H9 (cell line): ENCODE measurements around the gene TAP2. TPM values are rescaled to one million over a fixed set of nuclear protein-coding genes. Genes with fewer than 3 reads are reported as not detected.

Experiments used
- DNase-seq: peaks from one replicate; pipeline ENCODE4 v3.0.0-alpha.2; 2017
- H2AFZ ChIP-seq: one replicate; pipeline ENCODE4 v1.6.1; 2013; ENCODE audit warnings: mild to moderate bottlenecking, low read length, control low read depth, moderate library complexity
- H2AK5ac ChIP-seq: 2 replicates; pipeline ENCODE4 v1.6.1; 2013; ENCODE audit warnings: low read length, control low read depth, mixed read lengths; ENCODE audit not compliant: insufficient read length
- H2BK120ac ChIP-seq: one replicate; pipeline ENCODE4 v1.6.1; 2013; ENCODE audit warnings: low read depth, mild to moderate bottlenecking, low read length, control low read depth, inconsistent platforms; ENCODE audit not compliant: poor library complexity, severe bottlenecking
- H2BK12ac ChIP-seq: 2 replicates; pipeline ENCODE4 v1.6.1; 2013; ENCODE audit warnings: low read length, control low read depth, mixed read lengths, low read depth; ENCODE audit not compliant: insufficient read length
- H2BK15ac ChIP-seq: 2 replicates; pipeline ENCODE4 v1.6.1; 2013; ENCODE audit warnings: low read depth, low read length, control low read depth
- H2BK20ac ChIP-seq: one replicate; pipeline ENCODE4 v1.6.1; 2013; ENCODE audit warnings: low read depth, mild to moderate bottlenecking, low read length, control low read depth, inconsistent platforms; ENCODE audit not compliant: poor library complexity, severe bottlenecking
- H2BK5ac ChIP-seq: 2 replicates; pipeline ENCODE4 v1.6.1; 2013; ENCODE audit warnings: low read length, control low read depth, mixed read lengths; ENCODE audit not compliant: insufficient read length
- H3K14ac ChIP-seq: 2 replicates; pipeline ENCODE4 v1.6.1; 2013; ENCODE audit warnings: low read length, control low read depth; ENCODE audit not compliant: insufficient read depth
- H3K18ac ChIP-seq: 2 replicates; pipeline ENCODE4 v1.6.1; 2013; ENCODE audit warnings: low read depth, mild to moderate bottlenecking, mixed read lengths, low read length, control low read depth; ENCODE audit not compliant: insufficient read length
- H3K23ac ChIP-seq: 2 replicates; pipeline ENCODE4 v1.6.1; 2013; ENCODE audit warnings: low read length, control low read depth, mixed read lengths, low read depth; ENCODE audit not compliant: insufficient read length
- H3K23me2 ChIP-seq: 2 replicates; pipeline ENCODE4 v1.6.1; 2013; ENCODE audit warnings: low read depth, mild to moderate bottlenecking, mixed read lengths, low read length, control low read depth; ENCODE audit not compliant: insufficient read length, poor library complexity, severe bottlenecking
- H3K27ac ChIP-seq: 2 replicates; pipeline ENCODE4 v1.5.1; 2013; ENCODE audit warnings: low read length, control low read depth, mixed read lengths, low read depth; ENCODE audit not compliant: insufficient read length
- H3K27me3 ChIP-seq: 2 replicates; pipeline ENCODE4 v1.6.1; 2013; ENCODE audit warnings: low read length, control low read depth, inconsistent platforms; ENCODE audit not compliant: insufficient read depth
- H3K4ac ChIP-seq: 2 replicates; pipeline ENCODE4 v1.6.1; 2013; ENCODE audit warnings: low read depth, mild to moderate bottlenecking, control low read depth, inconsistent platforms, low read length, moderate library complexity
- H3K4me1 ChIP-seq: 2 replicates; pipeline ENCODE4 v1.6.1; 2013; ENCODE audit warnings: low read length, control low read depth, inconsistent platforms; ENCODE audit not compliant: insufficient read depth
- H3K4me2 ChIP-seq: 2 replicates; pipeline ENCODE4 v1.6.1; 2013; ENCODE audit warnings: low read length, control low read depth, mixed read lengths; ENCODE audit not compliant: insufficient read length, insufficient read depth
- H3K56ac ChIP-seq: 2 replicates; pipeline ENCODE4 v1.6.1; 2013; ENCODE audit warnings: low read depth, mild to moderate bottlenecking, mixed read lengths, low read length, control low read depth; ENCODE audit not compliant: insufficient read length
- H3K79me1 ChIP-seq: 2 replicates; pipeline ENCODE4 v1.6.1; 2013; ENCODE audit warnings: low read depth, mild to moderate bottlenecking, moderate library complexity, low read length, control low read depth, inconsistent platforms; ENCODE audit not compliant: insufficient read depth, poor library complexity, severe bottlenecking
- H3K79me2 ChIP-seq: 2 replicates; pipeline ENCODE4 v1.6.1; 2013; ENCODE audit warnings: low read length, control low read depth, inconsistent platforms; ENCODE audit not compliant: insufficient read depth
- H3K9ac ChIP-seq: 2 replicates; pipeline ENCODE4 v1.6.1; 2013; ENCODE audit warnings: low read length, control low read depth, mixed read lengths; ENCODE audit not compliant: insufficient read length; ENCODE audit errors: extremely low read depth
- H3K9me3 ChIP-seq: one replicate; pipeline ENCODE4 v1.6.1; 2013; ENCODE audit warnings: low read depth, low read length, inconsistent platforms; ENCODE audit not compliant: control insufficient read depth
- H3T11ph ChIP-seq: one replicate; pipeline ENCODE4 v1.6.1; 2013; ENCODE audit warnings: mild to moderate bottlenecking, low read length, control low read depth, inconsistent platforms
- H4K20me1 ChIP-seq: one replicate; pipeline ENCODE4 v1.6.1; 2013; ENCODE audit not compliant: control insufficient read depth, insufficient read length, insufficient read depth
- H4K5ac ChIP-seq: 2 replicates; pipeline ENCODE4 v1.6.1; 2013; ENCODE audit warnings: low read depth, mild to moderate bottlenecking, mixed read lengths, low read length, control low read depth; ENCODE audit not compliant: insufficient read length
- H4K8ac ChIP-seq: replicated peaks from 2 replicates; pipeline ENCODE4 v1.6.1; 2013; ENCODE audit warnings: low read length, control low read depth, mixed read lengths, low read depth; ENCODE audit not compliant: insufficient read length
- H4K91ac ChIP-seq: 2 replicates; pipeline ENCODE4 v1.6.1; 2013; ENCODE audit warnings: low read depth, mild to moderate bottlenecking, moderate library complexity, mixed read lengths, low read length, control low read depth; ENCODE audit not compliant: insufficient read length
- H3K27ac Mint-ChIP-seq, 3 experiments: 2 replicates in 2 of 3; 3 replicates in 1 of 3; pipeline ENCODE4 v1.8.0; 2020 to 2021; ENCODE audit warnings: mixed read lengths in 3 of 3, mild to moderate bottlenecking in 1 of 3, moderate library complexity in 1 of 3
- H3K27me3 Mint-ChIP-seq: 2 replicates; pipeline ENCODE4 v1.8.0; 2021; ENCODE audit warnings: low read depth, mild to moderate bottlenecking, moderate library complexity, mixed read lengths
- H3K36me3 Mint-ChIP-seq, 3 experiments: 2 replicates in 2 of 3; 3 replicates in 1 of 3; pipeline ENCODE4 v1.8.0; 2020 to 2021; ENCODE audit warnings: low read depth in 3 of 3, mixed read lengths in 3 of 3; ENCODE audit not compliant: insufficient read depth in 1 of 3
- H3K4me1 Mint-ChIP-seq, 2 experiments: 2 replicates each; pipeline ENCODE4 v1.8.0; 2020; ENCODE audit warnings: mixed read lengths in 2 of 2
- H3K4me3 Mint-ChIP-seq, 2 experiments: 2 replicates in 1 of 2; 3 replicates in 1 of 2; pipeline ENCODE4 v1.8.0; 2020 to 2021; ENCODE audit warnings: mild to moderate bottlenecking in 2 of 2, mixed read lengths in 2 of 2, moderate library complexity in 1 of 2
- H3K9me3 Mint-ChIP-seq, 2 experiments: 2 replicates in 1 of 2; 3 replicates in 1 of 2; pipeline ENCODE4 v1.8.0; 2020; ENCODE audit warnings: mild to moderate bottlenecking in 2 of 2, mixed read lengths in 2 of 2, moderate library complexity in 1 of 2
- WGBS: extraction: QIAGEN DNeasy Blood & Tissue Kit; methylation state at CpG from one replicate; pipeline ENCODE4 v1.1.7; 2013; ENCODE audit warnings: missing lambda C conversion rate, low lambda C conversion rate, mixed read lengths; ENCODE audit not compliant: insufficient read length; ENCODE audit errors: extremely low coverage; 5-methylcytosine and 5-hydroxymethylcytosine counted together
- total RNA-seq: library from RNA; stranded (reverse); gene quantifications from 2 replicates; pipeline ENCODE4 v1.2.1, GENCODE V29; 2021
- TF ChIP-seq, protein P1 (sequence below): fragments of 200-600 bp; sonication (generic); conservative IDR thresholded peaks from 3 replicates; pipeline ENCODE4 v1.8.0; 2021; ENCODE audit warnings: antibody characterized with exemption, mild to moderate bottlenecking

The TAP2 gene
- total RNA-seq, 1 experiment from 2014 or later: 16.3 TPM

DNA sequence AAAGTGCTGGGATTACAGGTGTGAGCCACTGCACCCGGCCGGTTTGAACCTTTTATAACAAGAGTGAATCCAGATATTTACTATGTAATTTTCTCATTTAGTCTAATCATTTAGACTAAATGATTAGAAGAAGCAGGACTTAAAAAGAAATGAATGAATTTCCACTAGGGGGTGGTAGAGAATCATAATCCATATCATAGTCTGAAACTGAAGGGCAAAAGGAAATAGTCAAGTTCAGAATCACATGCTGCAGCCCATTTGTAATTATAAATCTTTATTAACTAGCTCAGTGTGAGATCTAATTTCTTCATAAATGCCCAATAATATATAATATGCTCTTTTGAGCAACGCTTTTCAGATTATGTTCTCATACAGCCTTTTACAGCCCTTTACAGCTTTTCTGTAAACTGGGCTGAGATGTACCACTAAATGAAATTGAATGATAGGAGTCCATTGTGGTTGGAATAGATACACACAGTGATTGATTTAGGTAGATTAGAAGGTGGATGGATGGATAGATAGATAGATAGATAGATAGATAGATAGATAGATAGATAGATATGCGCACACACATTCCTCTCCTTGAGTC lies 47.3 kb upstream of the TAP2 start:
- H3K4ac ChIP-seq: no peak overlapping the region
- Mint-ChIP-seq H3K36me3 (no peaks in the 10 kb centered on the region), H3K9me3 (no peaks in the 10 kb centered on the region; a peak in 1 of 5 replicates), H3K27ac (no peak overlapping the region), H3K4me3 (no peak overlapping the region), H3K4me1 (peaks cover 0 to 2% of the 10 kb centered on the region in 2 experiments; a peak in 1 of 4 replicates), H3K27me3 (peaks cover 11% of the 10 kb centered on the region; the same call in 1 of the 2 replicates)
- TF ChIP-seq, protein P1, sequence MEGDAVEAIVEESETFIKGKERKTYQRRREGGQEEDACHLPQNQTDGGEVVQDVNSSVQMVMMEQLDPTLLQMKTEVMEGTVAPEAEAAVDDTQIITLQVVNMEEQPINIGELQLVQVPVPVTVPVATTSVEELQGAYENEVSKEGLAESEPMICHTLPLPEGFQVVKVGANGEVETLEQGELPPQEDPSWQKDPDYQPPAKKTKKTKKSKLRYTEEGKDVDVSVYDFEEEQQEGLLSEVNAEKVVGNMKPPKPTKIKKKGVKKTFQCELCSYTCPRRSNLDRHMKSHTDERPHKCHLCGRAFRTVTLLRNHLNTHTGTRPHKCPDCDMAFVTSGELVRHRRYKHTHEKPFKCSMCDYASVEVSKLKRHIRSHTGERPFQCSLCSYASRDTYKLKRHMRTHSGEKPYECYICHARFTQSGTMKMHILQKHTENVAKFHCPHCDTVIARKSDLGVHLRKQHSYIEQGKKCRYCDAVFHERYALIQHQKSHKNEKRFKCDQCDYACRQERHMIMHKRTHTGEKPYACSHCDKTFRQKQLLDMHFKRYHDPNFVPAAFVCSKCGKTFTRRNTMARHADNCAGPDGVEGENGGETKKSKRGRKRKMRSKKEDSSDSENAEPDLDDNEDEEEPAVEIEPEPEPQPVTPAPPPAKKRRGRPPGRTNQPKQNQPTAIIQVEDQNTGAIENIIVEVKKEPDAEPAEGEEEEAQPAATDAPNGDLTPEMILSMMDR: peak; percentile 70
- H3K23me2 ChIP-seq: no peaks in the 10 kb centered on the region
- no peak overlapping the region for H3K56ac ChIP-seq
- no CpG with 5 or more reads among the region's 4 CpGs for WGBS
- no peak overlapping the region for H4K91ac ChIP-seq
- H2BK5ac ChIP-seq: no peak overlapping the region
- H2AFZ ChIP-seq: no peak overlapping the region
- H2BK20ac ChIP-seq: no peak overlapping the region
- no peak overlapping the region for H2BK12ac ChIP-seq
- H3K14ac ChIP-seq: no peak overlapping the region
- no peak overlapping the region for H3K18ac ChIP-seq
- H2AK5ac ChIP-seq: no peak overlapping the region
- H3K4me1 ChIP-seq: no peaks in the 10 kb centered on the region
- no peak overlapping the region for H4K8ac ChIP-seq
- no peak overlapping the region for H3K4me2 ChIP-seq
- H2BK120ac ChIP-seq: no peak overlapping the region
- H3T11ph ChIP-seq: no peak overlapping the region
- no peak overlapping the region for H4K5ac ChIP-seq
- H2BK15ac ChIP-seq: no peak overlapping the region
- no peak overlapping the region for H3K9ac ChIP-seq
- H3K23ac ChIP-seq: no peak overlapping the region
- H3K27me3 ChIP-seq: no peaks in the 10 kb centered on the region
- no peaks in the 10 kb centered on the region for H3K79me2 ChIP-seq
- no peak for DNase-seq
- no peaks in the 10 kb centered on the region for H3K9me3 ChIP-seq
- no peaks in the 10 kb centered on the region for H3K79me1 ChIP-seq
- H4K20me1 ChIP-seq: no peaks in the 10 kb centered on the region
- no peak overlapping the region for H3K27ac ChIP-seq
